Astrocyte of the spinal cord (primary cell): ENCODE results near the gene PDZD11.
"Not testable (repeated sequence)": the region's sequence is repeated elsewhere in the genome, so short reads cannot be mapped to it uniquely, and the experiment has no call there.

ENCODE experiments used
- DNase-seq: peaks from one replicate; pipeline ENCODE4 v3.0.0; 2011; ENCODE audit warnings: low read depth, low spot score
- H3K4me3 ChIP-seq: 2 replicates; pipeline ENCODE4 v1.5.1; 2011; ENCODE audit warnings: low read depth, mild to moderate bottlenecking, low read length, moderate library complexity
- CTCF ChIP-seq: IDR thresholded peaks from 2 replicates; pipeline ENCODE4 v1.5.1; 2012; ENCODE audit warnings: low read depth, mild to moderate bottlenecking, low read length, inconsistent platforms
- in situ Hi-C: cut with HindIII; loops from 2 replicates; pipeline ENCODE4 v1.10.0; 2017; ENCODE audit warnings: low sequenced_read_pairs

Gene PDZD11

GRCh38 chrX:70247252-70247651 lies 42.5 kb downstream of the PDZD11 start:
- H3K4me3 ChIP-seq, result no peak overlapping the region
- TF ChIP-seq CTCF, result no peak
- DNase-seq, result no peak
- in situ Hi-C loops, result no loop called here

GRCh38 chrX:70244881-70245280 lies 44.8 kb downstream of the PDZD11 start:
- no peak for TF ChIP-seq CTCF
- in situ Hi-C loops, result no loop called here

GRCh38 chrX:70243601-70244000 lies 46.1 kb downstream of the PDZD11 start:
- in situ Hi-C loops, H3K4me3 ChIP-seq, DNase-seq: not testable (repeated sequence)

More at GRCh38 chrX:70244881-70245280, 44.8 kb downstream of the PDZD11 start:
- no peak overlapping the region for H3K4me3 ChIP-seq
- DNase-seq, result no peak

DNA sequence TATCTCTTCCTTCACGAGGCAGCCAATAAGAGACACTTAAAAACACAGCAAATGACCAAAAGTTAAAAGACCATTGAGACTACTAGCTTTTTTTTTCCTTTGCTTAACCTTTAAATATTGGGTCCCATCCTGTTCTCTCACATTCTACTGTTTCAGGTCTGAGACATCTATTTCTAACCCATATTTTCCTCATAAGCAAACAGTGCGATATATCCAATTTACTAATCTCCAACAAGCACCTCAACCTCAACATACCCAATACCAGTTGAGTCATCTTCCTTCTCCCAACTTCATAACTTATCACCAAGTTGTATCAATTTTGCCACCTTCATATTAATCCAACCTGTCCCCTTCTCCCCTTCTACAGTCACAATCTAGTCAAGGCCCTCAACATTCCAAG lies 48.2 kb downstream of the PDZD11 start:
- no peak overlapping the region for H3K4me3 ChIP-seq
- DNase-seq, result no peak
- in situ Hi-C loops, result no loop called here
- TF ChIP-seq CTCF, result no peak

- H3K4me3 ChIP-seq, result no peak overlapping the region
- DNase-seq, result no peak
- in situ Hi-C loops, result no loop called here
- no peak for TF ChIP-seq CTCF
These were observed 49.0 kb downstream of the PDZD11 start for GRCh38 chrX:70240751-70241150.
